Activated CD8-positive, alpha-beta T cell treated with anti-CD3 and anti-CD28 coated beads for 36 hours (primary cell): ENCODE results near the gene IGF2BP1. TPM values are rescaled to one million over a fixed set of nuclear protein-coding genes. Genes with fewer than 3 reads are reported as not detected.

ENCODE experiments used
- ATAC-seq: fragments of 200-7000 bp; cut with Tn5 transposase; one replicate; pipeline ENCODE4 v1.10.0; 2021; ENCODE audit warnings: mild to moderate bottlenecking, moderate library complexity
- CTCF ChIA-PET: fragments of 350-600 bp; sonication (Branson Sonifier 250); formaldehyde crosslinking; loops from one replicate; lab custom pipeline; 2021; ENCODE audit warnings: antibody characterized with exemption; lab: Charles Lee
- POLR2A ChIA-PET: fragments of 350-600 bp; sonication (Branson Sonifier 250); formaldehyde crosslinking; loops from one replicate; lab custom pipeline; 2021; ENCODE audit warnings: antibody characterized with exemption; lab: Charles Lee
- DNase-seq: peaks from one replicate; pipeline ENCODE4 v3.0.0-alpha.2; 2020
- H3K27ac Mint-ChIP-seq: one replicate; pipeline ENCODE4 v1.8.0; 2021; ENCODE audit warnings: mild to moderate bottlenecking, mixed read lengths
- H3K27me3 Mint-ChIP-seq: one replicate; pipeline ENCODE4 v1.8.0; 2021; ENCODE audit warnings: mixed read lengths
- H3K36me3 Mint-ChIP-seq: one replicate; pipeline ENCODE4 v1.8.0; 2021; ENCODE audit warnings: low read depth, mixed read lengths
- H3K4me1 Mint-ChIP-seq: one replicate; pipeline ENCODE4 v1.8.0; 2021; ENCODE audit warnings: low read depth, mixed read lengths
- H3K4me3 Mint-ChIP-seq: one replicate; pipeline ENCODE4 v1.8.0; 2021; ENCODE audit warnings: mild to moderate bottlenecking, moderate library complexity, mixed read lengths
- H3K9me3 Mint-ChIP-seq: one replicate; pipeline ENCODE4 v1.8.0; 2021; ENCODE audit warnings: mixed read lengths
- CTCF ChIP-seq: fragments of 200-600 bp; IDR thresholded peaks from one replicate; pipeline ENCODE4 v1.8.0; 2022; ENCODE audit warnings: antibody characterized with exemption, mild to moderate bottlenecking
- intact Hi-C: fragments of 100-400 bp; cut with micrococcal nuclease; formaldehyde crosslinking; loops from one replicate; pipeline ENCODE4 v1.10.0; 2022
- total RNA-seq, 2 experiments: library from RNA; stranded (reverse); gene quantifications; one replicate each; pipeline ENCODE4 v1.2.3, GENCODE V29; 2021

IGF2BP1 gene
- total RNA-seq, 2 experiments from 2014 or later, result 0.18 to 0.51 TPM

GRCh38 chr17:48994549-48995303, 2.5 kb upstream of the IGF2BP1 start:
- ChIA-PET POLR2A (interaction anchor here (0.6 to 1.4 kb wide), 3 partner anchors 10 to 50 kb away, joined by 3 read pairs; partner anchors contain the start of gene SNF8), CTCF (interaction anchor here (1.3 to 1.7 kb wide), 2 partner anchors 17 kb away, joined by 4 to 5 read pairs; no protein-coding TSS in a partner anchor)
- H3K27ac Mint-ChIP-seq, result no peak overlapping the region
- peaks cover 13% of the 10 kb centered on the region for H3K4me1 Mint-ChIP-seq
- DNase-seq (no peak), ATAC-seq (no peak)
- H3K36me3 Mint-ChIP-seq, result peaks cover 2% of the 10 kb centered on the region
- H3K4me3 Mint-ChIP-seq, result peak overlapping the region; percentile 21
- H3K9me3 Mint-ChIP-seq, result no peaks in the 10 kb centered on the region
- intact Hi-C loops, result no loop called here
- H3K27me3 Mint-ChIP-seq, result peaks cover 68% of the 10 kb centered on the region
- TF ChIP-seq CTCF, result no peak

GRCh38 chr17:48995304-48995973, 1.7 kb upstream of the IGF2BP1 start:
- intact Hi-C loops, result no loop called here
- ChIA-PET CTCF (interaction anchor here (0.7 to 1.7 kb wide), 3 partner anchors 17 to 116 kb away, joined by 3 to 5 read pairs (median 4); no protein-coding TSS in a partner anchor), POLR2A (interaction anchor here (0.6 to 1.4 kb wide), 3 partner anchors 9 to 51 kb away, joined by 3 read pairs; partner anchors contain the start of gene SNF8)
- no peak for TF ChIP-seq CTCF
- peaks cover 13% of the 10 kb centered on the region for H3K4me1 Mint-ChIP-seq
- ATAC-seq (no peak), DNase-seq (no peak)
- peaks cover 2% of the 10 kb centered on the region for H3K36me3 Mint-ChIP-seq
- H3K9me3 Mint-ChIP-seq, result no peaks in the 10 kb centered on the region
- peak overlapping the region; percentile 21 for H3K4me3 Mint-ChIP-seq
- no peak overlapping the region for H3K27ac Mint-ChIP-seq
- peaks cover 70% of the 10 kb centered on the region for H3K27me3 Mint-ChIP-seq

- ATAC-seq (peak; percentile 29), DNase-seq (no peak)
- H3K9me3 Mint-ChIP-seq, result no peaks in the 10 kb centered on the region
- H3K4me1 Mint-ChIP-seq, result peaks cover 13% of the 10 kb centered on the region
- intact Hi-C loops, result no loop called here
- no peak for TF ChIP-seq CTCF
- no peak overlapping the region for H3K27ac Mint-ChIP-seq
- POLR2A ChIA-PET, result interaction anchor here (1.4 kb wide), 1 partner anchor 51 kb away, joined by 3 read pairs; the partner anchor contains the start of gene SNF8
- peaks cover 69% of the 10 kb centered on the region for H3K27me3 Mint-ChIP-seq
- H3K4me3 Mint-ChIP-seq, result peak overlapping the region; percentile 61
- peaks cover 2% of the 10 kb centered on the region for H3K36me3 Mint-ChIP-seq
- CTCF ChIA-PET, result interaction anchor here (0.7 to 1.3 kb wide), 2 partner anchors 19 to 116 kb away, joined by 3 to 5 read pairs; no protein-coding TSS in a partner anchor
These were observed 1.0 kb upstream of the IGF2BP1 start for GRCh38 chr17:48995974-48996721.

GRCh38 chr17:48996722-48997102, 473 bp upstream of the IGF2BP1 start:
- POLR2A ChIA-PET, result no interaction called here
- ATAC-seq (no peak), DNase-seq (no peak)
- Mint-ChIP-seq H3K4me3 (peak overlapping the region; percentile 61), H3K9me3 (no peaks in the 10 kb centered on the region), H3K27me3 (peaks cover 72% of the 10 kb centered on the region), H3K27ac (no peak overlapping the region), H3K36me3 (peaks cover 2% of the 10 kb centered on the region), H3K4me1 (peaks cover 13% of the 10 kb centered on the region)
- CTCF ChIA-PET, result no interaction called here
- intact Hi-C loops, result no loop called here
- TF ChIP-seq CTCF, result no peak
